DMS53 treated with DMSO at 0.1 percent for 48 hours (cell line): ENCODE measurements around the gene DMD.

Experiments used
- DNase-seq: peaks from one replicate; lab custom pipeline; 2025; ENCODE audit not compliant: unreplicated experiment; lab: John Stamatoyannopoulos, UW

DMD gene

DNA sequence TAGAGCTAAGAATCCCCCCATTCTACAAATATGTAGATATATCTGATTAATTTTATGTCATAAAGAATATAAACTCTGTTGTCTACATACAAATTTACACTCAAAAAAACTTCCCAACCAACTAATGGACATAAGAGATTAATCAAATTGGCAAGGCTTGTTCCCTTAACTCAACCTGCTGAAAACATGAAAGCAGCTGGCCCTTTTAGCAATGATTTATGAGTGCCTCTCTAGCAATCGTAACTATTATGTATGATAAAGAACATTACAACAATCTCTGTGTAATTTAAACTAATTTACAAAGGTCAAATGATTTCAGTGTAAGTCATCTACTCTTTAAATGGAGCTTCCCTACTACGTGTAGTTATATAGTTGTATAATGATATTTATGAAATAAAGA is 2056.4 kb downstream of the DMD start:
- DNase-seq: no peak

DNA sequence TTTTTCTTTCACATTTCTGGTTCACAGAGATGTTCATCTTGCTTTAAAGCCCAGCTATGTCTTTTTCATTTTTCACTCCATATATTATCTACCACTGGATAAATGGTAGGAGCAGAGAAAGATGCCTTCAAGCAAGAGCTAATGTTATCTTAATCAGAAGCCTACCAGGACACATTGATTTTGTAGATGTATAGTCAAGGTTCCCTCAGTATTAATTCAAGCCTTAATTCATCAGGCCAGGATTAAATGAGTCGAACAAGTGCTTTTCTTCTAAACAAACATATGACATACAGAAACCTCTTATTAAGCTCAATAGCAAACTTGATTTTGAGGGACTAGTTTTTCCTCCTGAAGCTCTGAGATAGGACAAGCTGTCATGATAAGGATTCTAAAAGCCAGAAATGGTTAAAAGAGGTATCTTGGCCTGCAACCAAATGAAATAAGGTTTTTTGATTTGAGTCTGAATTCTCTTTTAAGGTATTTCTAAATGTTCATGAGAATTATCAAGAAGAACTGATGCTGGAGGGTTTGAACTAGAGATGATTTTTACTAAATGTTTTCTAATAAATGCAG is 2057.8 kb downstream of the DMD start:
- DNase-seq: no peak

DNA sequence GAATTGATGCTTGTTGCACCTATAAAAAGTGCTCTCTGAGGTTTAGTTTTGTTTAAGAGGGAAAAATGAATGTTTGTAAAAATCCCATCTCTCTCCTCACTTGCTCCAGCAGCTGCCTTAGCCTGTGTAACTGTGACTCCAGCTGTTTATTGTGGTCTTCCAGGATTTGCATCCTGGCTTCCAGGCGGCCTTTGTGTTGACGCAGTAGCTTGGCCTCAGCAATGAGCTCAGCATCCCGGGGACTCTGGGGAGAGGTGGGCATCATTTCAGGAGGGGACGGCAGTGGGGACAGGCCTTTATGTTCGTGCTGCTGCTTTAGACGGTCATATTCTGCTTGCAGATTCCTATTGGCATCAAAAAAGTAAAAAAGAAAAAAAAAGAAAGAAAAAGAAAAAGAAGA is 2064.2 kb downstream of the DMD start:
- DNase-seq: no peak

DNA sequence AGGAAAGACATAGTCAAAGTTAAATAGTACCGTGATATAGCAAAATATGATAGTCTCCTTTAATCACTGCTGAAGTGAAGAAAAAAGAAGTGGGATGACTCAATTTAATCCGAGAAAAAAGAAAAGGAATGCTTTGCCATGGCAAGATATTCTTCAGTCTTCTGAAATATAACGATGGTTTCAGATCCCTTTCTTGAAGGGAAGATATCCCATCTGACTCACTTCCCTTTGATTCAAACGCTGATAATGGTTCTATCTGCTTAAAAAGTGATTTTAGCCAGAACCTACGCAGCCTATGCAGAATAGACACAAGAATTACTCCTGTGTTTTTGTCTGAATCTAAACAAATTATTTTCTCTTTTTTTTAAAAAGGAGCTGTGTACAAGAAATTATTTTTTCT is 2071.4 kb downstream of the DMD start:
- no peak for DNase-seq

DNA sequence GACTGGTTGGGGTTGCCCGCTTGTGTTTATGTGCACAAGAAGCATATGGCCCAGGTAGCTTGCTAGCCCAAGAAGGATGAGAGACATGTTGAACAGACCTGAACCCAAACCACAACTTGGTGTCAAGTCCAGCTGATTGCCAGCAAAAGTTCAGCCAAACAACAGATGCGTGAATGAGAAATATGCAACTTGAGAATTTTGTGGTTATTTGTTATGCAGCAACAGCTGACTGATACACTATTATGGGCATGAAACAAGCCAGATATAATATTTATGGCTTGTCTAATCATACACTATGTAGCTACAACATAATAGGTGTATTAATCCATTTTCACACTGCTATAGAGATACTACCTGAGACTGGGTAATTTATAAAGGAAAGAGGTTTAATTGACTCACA is 2073.2 kb downstream of the DMD start:
- DNase-seq: no peak

DNA sequence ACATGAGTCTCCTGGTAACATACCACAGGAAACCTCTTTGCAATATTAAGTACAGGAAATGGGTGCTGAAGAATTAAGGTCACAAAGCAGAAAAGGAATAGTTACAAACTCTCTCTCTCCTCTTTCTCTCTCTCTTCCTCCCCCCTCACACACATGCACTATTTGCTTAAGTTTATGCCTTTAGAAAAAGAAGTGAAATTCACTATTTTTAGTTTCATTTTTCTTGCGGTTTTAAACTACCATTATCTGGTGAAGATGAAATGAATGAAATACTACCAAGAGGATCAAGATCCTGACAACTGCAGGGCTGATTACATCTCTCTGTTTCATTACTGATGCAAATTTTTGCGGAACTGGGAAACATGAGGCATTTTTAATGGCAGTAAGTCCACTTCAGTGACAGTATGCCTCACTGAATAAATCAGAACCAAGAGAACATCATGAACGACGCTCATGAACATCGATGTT is 2075.2 kb downstream of the DMD start:
- no peak for DNase-seq

DNA sequence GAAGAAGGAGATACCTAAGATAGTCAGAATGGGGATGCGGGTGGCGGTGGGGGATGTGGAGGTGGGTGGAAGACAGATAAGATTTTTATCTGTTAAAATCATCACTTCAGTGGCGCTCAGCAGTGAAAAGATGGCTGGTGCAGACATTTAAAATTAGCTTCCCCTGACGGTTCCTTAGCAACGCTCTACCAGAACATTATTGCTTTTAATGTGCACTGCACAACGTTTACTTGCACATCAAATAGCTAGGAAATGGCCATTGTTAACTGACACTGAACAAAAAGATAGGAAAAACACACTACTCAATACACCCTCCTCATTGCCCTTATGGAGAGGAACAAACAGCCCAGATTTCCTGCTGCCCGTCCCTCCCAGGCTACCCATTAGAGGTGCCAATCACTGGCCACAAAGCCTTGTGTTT is 2078.5 kb downstream of the DMD start:
- DNase-seq: no peak

DNA sequence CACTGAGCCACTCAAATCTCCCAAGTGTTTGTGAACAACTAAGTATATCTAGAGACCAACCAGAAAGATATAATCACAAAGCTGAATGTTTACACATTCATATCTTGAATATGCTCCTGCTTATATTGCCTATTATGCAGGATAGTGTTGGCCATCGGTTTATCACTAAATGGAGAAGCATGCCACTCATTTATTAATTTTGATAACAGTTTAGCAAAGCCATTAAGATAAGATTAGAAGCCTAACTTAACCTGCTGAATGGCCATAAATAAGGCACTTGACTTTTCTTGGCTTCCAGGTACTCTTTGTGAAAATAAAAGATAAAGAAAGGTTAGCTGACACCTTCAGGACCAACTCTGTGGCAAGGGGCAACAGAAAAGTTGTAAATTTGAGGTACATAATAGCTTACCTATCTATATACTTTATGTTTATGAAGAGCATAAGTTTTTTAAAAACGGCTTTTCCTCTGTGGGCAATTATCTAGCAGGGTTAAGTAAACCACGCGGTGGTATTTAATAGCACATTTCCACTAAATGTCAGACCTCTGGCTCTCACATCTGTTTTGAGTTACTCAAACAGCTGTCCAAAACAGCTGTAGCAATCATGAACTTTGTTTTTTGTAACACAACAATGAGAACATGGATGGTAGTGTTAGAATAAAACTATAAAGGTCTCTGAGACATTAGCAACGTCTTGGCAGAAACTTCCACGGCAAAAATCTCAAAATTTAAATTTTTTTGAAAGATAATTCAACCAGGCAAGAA is 2080.7 kb downstream of the DMD start:
- no peak for DNase-seq

DNA sequence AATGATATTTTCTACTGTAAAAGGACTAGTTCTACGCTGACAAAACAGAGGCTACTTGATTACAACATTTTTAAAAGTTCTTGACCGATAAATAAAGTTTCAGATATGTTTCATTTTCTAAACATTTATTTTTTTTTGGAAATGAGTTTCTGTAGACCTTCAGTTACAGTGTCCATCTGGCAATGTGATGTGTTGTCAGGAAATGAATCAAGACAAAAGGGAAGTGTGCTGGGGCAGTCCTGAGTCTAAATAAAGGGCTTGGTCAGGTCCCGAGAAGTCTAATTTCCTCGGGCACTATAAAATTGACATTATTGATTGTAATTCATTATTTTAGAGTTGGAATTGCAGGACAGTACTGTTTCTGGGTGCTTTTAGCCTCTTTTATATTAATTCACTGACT is 2082.5 kb downstream of the DMD start:
- DNase-seq: no peak

DNA sequence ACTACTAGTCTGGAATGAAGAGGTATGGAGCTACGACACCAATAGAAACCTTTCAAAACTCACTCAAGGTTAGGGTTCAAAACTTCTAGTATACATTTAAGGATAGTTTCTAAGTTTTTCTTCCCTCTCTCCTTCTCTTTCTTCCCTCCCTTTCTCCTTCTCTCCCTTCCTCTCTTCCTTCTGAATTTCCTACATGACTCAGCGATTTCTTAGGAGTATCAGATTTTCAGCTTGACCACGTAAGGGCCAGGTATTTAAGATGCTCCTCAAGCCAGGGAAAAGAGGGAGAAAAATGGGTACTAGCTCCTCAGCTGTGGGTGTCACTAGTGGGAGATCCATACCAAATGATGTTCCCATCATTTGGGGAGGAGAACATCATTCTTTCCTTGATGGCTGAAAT is 2083.6 kb downstream of the DMD start:
- no peak for DNase-seq

DNA sequence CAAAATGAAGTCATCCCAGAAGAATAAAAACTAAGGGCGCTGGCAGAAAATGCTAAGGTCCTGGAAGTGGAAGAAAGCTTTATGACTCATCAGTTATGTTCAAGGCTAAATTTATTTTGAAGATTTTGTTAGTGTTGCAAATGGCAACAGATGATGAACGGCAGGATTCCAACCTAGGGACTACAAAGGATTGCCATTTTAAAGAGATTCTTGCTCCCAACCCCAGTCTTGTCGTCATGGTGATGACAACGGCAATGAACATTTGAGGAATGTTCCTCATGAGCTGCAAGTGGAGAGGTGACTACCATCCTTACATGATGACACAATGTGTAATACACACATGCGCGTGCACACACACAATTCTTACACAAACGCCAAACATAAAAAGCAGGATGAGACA is 2085.1 kb downstream of the DMD start:
- DNase-seq: no peak

DNA sequence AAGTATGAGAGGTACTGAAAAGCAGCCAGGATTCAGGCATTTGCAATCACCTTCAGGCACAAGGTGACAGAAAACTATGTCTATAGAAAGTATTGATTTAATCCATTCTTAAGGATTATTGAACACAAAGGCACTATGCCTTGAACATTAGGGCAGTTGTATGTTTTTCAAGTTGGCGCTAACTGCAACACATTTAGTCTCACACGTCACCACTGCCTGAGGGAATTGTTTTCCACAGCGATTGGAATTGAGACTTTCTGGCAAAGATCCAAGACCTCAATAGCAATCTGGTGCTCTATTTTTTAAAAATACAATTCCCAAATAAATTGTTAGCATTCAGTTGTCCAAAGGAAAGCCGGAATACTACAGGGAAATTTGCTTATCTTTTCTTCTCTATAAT is 2086.8 kb downstream of the DMD start:
- no peak for DNase-seq

DNA sequence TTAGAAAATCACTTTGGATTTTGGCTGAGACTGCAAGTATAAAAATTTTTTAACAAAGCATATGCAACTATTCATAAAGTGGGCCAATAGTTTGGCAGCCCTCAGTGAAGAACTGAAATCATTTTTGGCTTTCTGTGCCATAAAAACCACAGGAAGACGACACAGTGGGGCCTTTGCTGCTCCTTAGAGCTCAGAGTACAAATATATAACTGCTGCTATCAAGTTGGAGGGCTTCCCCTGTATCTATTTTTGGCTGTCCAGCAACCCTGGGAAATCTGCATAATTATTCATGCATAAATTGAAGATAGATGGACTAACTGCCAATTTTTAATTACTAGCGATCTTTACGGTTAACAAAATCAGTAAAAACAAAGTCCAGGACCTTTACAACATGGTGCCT is 2088.0 kb downstream of the DMD start:
- no peak for DNase-seq

DNA sequence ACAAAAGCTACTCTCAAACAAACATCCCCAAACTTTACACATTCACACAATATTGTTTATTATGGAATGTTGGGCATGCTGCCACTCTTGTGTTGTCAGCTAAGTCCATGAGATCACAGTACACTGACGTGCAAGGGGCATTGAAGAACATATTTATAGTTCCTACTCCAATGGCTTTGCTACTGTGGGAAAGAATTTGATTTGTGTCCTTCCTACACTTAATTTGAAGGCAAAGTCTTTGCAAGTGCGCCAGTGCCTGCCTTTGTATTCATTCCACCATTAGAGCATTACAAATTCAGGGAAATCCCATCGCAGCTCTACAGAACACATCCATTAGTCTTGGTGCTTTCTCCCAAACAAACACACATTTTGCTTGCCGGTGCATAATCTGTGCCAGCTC is 2094.1 kb downstream of the DMD start:
- no peak for DNase-seq

DNA sequence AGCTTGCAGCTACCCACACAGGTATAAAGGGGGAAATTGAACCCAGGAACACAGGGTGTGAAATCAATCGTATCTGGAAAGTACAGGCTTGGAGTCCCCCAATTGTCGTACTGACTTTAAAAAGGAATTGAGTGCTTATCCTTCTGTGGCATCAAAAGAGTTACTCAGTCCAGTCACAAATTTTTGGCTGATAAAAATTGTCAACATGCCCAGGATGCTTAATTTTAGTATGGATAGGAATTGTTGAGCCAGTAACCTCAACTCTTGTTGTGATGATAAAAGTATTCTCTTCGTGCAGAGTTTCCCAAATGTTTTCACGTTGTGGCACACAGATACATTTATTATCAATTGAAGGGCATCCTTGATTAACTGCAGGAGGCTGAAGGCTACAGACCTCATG is 2096.0 kb downstream of the DMD start:
- DNase-seq: no peak

DNA sequence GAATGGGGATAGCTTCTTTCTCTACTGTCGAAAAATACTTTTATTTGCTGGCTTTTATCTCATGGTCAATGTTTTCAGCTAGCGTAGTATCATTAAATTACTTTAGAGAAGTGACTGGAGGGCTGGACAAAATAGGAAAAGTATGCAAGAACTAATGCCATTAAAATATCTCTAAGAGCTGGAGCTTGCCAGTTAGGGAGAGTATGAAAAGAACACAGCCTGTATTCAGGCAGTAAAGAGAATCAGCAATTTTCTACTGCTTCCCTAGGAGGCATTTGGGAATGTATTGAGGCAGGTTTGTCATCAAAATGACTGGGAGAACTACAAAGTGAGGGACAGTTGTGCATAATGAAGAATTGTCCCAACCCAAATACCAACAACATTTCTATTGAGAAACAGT is 2096.5 kb downstream of the DMD start:
- no peak for DNase-seq

DNA sequence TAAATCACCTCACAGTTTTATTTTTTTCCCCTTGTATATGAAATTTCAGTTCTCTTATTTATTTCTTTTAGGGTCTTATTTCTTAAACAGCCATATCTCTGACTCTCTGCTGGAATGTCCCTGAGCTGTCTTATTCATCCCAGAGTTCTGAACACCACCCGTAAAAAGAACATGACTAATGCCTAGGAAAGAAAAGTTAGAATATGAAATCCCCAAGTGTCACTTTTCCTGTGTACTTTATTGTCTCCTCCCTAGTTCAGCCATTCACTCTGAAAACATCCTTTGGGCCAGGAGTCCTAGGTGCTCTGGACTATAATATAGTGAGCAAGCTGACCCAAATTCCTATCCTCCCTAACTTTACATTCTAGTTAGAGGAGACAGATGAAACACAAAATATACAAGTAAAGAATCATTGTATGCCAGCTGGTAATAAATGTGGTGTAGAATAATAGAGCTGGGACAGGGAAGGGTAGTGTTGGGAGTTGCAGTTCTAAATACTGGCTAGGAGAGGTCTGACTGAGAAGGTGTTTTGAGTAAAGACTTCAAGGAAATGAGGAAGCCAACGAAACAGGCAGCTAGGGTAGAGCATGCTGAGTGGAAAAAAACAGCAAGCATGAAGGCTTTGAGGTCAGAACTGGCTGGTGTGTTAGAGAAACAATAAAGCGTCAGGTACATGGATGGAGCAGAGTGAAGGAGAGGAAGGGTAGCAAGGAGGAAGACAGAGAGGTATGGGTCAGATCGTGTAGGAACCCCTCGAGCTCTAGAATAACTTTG is 2098.9 kb downstream of the DMD start:
- no peak for DNase-seq

DNA sequence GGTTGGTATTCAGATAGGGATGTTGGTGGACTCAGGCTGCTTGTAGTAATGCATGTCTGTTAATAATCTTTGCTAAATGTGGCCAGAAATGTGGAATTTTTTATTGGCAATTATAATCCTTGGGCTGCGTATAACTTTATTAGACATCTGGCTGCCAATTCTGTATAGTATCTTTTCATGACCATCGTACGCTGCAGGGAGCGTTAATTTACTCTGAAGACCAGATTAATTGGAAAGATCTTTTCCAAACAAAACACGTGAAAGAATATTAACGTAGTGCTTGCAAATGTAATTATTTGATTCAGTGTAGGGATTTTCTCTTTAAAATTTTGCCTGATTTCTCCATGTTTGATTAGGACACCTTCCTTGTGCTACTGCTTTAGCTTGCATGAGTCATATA is 2100.7 kb downstream of the DMD start:
- DNase-seq: no peak

DNA sequence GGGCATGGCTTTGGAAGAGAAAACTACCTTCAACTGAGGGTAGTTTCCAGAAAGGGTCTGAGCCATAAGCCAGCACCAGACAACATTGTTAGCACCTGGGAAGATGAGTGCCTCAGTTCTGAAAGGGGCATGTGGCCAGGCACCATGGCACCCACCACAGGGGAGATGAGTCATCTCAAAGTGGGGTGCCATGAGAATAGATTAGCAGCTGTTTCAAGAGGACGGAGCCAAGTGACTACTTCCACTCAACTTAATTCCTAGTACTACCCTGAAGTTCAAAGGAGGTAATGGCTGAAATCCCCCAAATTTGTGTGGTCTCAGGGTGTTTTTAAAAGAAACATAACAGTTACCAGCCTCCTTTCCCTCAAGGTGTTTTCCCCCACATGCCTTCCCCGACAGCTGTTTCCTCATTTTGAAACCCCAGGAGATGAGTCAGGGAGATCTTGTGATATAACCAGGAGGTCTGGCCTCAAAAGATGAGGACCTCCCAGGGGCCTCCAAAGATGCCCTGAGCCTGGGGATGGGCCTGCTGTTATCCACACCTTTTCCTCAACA is 2111.7 kb downstream of the DMD start:
- no peak for DNase-seq

DNA sequence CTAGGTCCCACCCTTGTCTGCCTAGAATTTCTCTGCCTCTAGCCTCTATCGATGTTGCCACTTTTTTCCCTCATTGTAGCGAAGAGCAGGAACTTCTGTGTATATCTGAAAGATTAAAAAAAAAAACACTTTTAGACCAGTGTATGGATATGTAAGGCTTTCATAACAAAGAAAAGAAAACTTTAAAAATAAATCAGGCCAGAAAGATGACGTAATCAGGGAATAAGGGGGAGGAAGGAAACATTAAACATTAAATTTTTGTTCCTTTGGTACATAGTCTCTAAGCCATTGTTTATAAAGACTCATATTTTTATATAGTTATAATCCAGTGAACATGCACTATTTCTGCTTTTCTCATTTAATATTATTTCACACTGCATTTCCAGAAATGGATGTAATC is 2113.3 kb downstream of the DMD start:
- DNase-seq: no peak

DNA sequence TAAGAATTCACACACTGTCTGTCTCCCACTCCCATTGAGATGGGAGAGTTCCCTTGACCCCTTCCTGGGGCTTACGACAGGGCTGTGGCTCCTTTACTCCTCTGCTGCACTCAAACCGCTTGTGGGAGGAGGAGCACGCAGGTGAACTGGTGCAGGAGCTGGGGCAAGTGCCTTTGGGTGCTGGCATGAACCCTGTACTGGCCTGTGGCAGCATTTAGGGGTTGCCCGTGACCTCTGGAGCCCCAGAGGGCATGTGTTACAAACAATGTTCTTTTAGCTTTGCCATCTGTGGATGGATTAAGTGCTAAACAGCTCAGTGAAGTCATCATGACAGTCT is 2117.7 kb downstream of the DMD start:
- no peak for DNase-seq
